Endothelial cell of umbilical vein (primary cell): ENCODE data around the gene ACBD7.

ENCODE experiments used
- CTCF ChIP-seq, 2 donors: IDR thresholded peaks; 1 replicate in 1 of 2; 2 replicates in 1 of 2; pipeline ENCODE4 v1.5.1; 2011; ENCODE audit warnings: low read length in 2 of 2, mild to moderate bottlenecking in 2 of 2, moderate library complexity in 2 of 2, control low read depth in 1 of 2, inconsistent platforms in 1 of 2, low read depth in 1 of 2; ENCODE audit not compliant: insufficient read depth in 1 of 2; ENCODE audit errors: extremely low read depth in 1 of 2
- GATA2 ChIP-seq: IDR thresholded peaks from 2 replicates; pipeline ENCODE4 v1.7.0; 2011; ENCODE audit warnings: low read depth, mild to moderate bottlenecking, moderate library complexity, mixed read lengths, low read length; ENCODE audit not compliant: insufficient read length, insufficient read depth
- POLR2A ChIP-seq: IDR thresholded peaks from 2 replicates; pipeline ENCODE4 v1.6.1; 2012; ENCODE audit warnings: low read depth, mild to moderate bottlenecking, control low read depth, low read length
- POLR2AphosphoS5 ChIP-seq: IDR thresholded peaks from 2 replicates; pipeline ENCODE4 v1.6.1; 2012; ENCODE audit warnings: low read depth, mild to moderate bottlenecking, control low read depth, low read length, moderate library complexity; ENCODE audit not compliant: insufficient read depth
- TF ChIP-seq, protein P1 (sequence below): IDR thresholded peaks from 2 replicates; pipeline ENCODE4 v1.6.1; 2011; ENCODE audit not compliant: insufficient read depth, insufficient read length

DNA sequence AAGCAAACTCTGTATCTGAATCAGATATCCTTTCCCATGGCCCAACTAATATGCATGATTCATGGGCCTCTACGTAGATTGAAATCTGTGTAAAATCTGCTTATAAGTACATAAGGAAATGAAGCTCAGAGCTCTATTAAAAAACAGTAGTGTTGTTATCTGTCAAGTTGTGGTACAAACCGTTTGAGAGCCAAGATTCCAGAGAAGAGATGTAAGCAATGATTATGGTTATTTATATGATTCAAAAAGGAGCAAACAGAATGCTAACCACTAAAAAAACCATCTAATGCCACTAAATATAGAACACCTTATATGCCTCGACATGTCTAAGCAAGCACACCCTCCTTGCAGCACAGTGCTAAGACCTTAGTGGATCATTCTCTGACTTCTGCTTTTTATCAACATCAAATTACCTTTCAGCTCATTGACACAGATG lies 35.2 kb upstream of the ACBD7 start:
- TF ChIP-seq, protein P1, sequence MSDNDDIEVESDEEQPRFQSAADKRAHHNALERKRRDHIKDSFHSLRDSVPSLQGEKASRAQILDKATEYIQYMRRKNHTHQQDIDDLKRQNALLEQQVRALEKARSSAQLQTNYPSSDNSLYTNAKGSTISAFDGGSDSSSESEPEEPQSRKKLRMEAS: no peak
- TF ChIP-seq CTCF (IDR thresholded peaks at IDR 0.05; ENCODE audit: extremely low read depth in 1 of 2, insufficient read depth in 1 of 2, low read depth in 1 of 2, low read length in 2 of 2): no peak
- no peak for TF ChIP-seq POLR2A
- peak; percentile 35 for TF ChIP-seq GATA2
- TF ChIP-seq POLR2AphosphoS5: no peak
